K562 (cell line): Measurements from ENCODE around the gene CCDC73. TPM values are rescaled to one million over a fixed set of nuclear protein-coding genes. Genes with fewer than 3 reads are reported as not detected.
A peak's percentile ranks its signal among the peaks of the same experiment; 100 is the strongest.

Experiments
- ATF7 ChIP-seq: fragments of 450-650 bp; IDR thresholded peaks from 2 replicates; pipeline ENCODE4 v1.7.1; 2014; ENCODE audit warnings: mild to moderate bottlenecking, moderate library complexity
- BCOR ChIP-seq: fragments of 450-650 bp; IDR thresholded peaks from 2 replicates; pipeline ENCODE4 v1.6.1; 2016
- BRD4 ChIP-seq: fragments of 200-600 bp; sonication (generic); IDR thresholded peaks from 2 replicates; pipeline ENCODE4 v1.6.1; 2017; ENCODE audit warnings: inconsistent platforms
- CBFA2T3 ChIP-seq: fragments of 450-650 bp; IDR thresholded peaks from 2 replicates; pipeline ENCODE4 v1.6.1; 2017
- CREB1 ChIP-seq, 2 experiments: sonication (generic) in 1 of 2; formaldehyde crosslinking in 1 of 2; IDR thresholded peaks; 2 replicates each; pipeline versions ENCODE4 v1.6.1 to v1.8.0; 2012 to 2022; ENCODE audit warnings: inconsistent platforms in 1 of 2, mild to moderate bottlenecking in 1 of 2, missing genetic modification reagents in 1 of 2, moderate library complexity in 1 of 2
- E2F5 ChIP-seq: sonication (generic); formaldehyde crosslinking; IDR thresholded peaks from 2 replicates; pipeline ENCODE4 v1.8.0; 2022; ENCODE audit warnings: mild to moderate bottlenecking, missing genetic modification reagents
- ELF1 ChIP-seq: fragments of 200-800 bp; sonication (Bioruptor generic); IDR thresholded peaks from 2 replicates; pipeline ENCODE4 v1.6.1; 2016; ENCODE audit warnings: missing genetic modification characterization, missing compliant biosample characterization
- EP300 ChIP-seq: IDR thresholded peaks from 2 replicates; pipeline ENCODE4 v1.6.1; 2012; ENCODE audit warnings: low read length, improper control_type of control experiment
- ETV1 ChIP-seq: fragments of 450-650 bp; conservative IDR thresholded peaks from 2 replicates; pipeline ENCODE4 v1.6.1; 2016; ENCODE audit warnings: missing genetic modification characterization, control low read depth, low read depth, missing compliant biosample characterization
- FOXA1 ChIP-seq: fragments of 450-650 bp; IDR thresholded peaks from 2 replicates; pipeline ENCODE4 v1.6.1; 2016; ENCODE audit warnings: mild to moderate bottlenecking, borderline replicate concordance
- GABPA ChIP-seq: fragments of 200-800 bp; sonication (Bioruptor generic); conservative IDR thresholded peaks from 2 replicates; pipeline ENCODE4 v1.6.1; 2016; ENCODE audit warnings: low read depth, missing genetic modification characterization, missing compliant biosample characterization
- HES1 ChIP-seq: fragments of 450-650 bp; IDR thresholded peaks from 2 replicates; pipeline ENCODE4 v1.6.1; 2016; ENCODE audit warnings: low read depth, mild to moderate bottlenecking, moderate library complexity
- HNRNPUL1 ChIP-seq: fragments of 200-400 bp; formaldehyde crosslinking; IDR thresholded peaks from 2 replicates; pipeline ENCODE4 v1.6.1; 2017; ENCODE audit warnings: low read length
- MIER1 ChIP-seq: fragments of 450-650 bp; IDR thresholded peaks from 2 replicates; pipeline ENCODE4 v1.6.1; 2016; ENCODE audit warnings: antibody characterized with exemption, mild to moderate bottlenecking, low read depth
- NBN ChIP-seq: fragments of 450-650 bp; IDR thresholded peaks from 2 replicates; pipeline ENCODE4 v1.6.1; 2016; ENCODE audit warnings: low read depth, mild to moderate bottlenecking
- NFRKB ChIP-seq: fragments of 450-650 bp; IDR thresholded peaks from 2 replicates; pipeline ENCODE4 v1.6.1; 2016; ENCODE audit warnings: low read depth
- PHF8 ChIP-seq: fragments of 200-600 bp; sonication (generic); IDR thresholded peaks from 2 replicates; pipeline ENCODE4 v1.6.1; 2012; ENCODE audit warnings: mixed run types, mild to moderate bottlenecking, inconsistent platforms, low read length, moderate library complexity, borderline replicate concordance
- POLR2H ChIP-seq: IDR thresholded peaks from 2 replicates; pipeline ENCODE4 v1.6.1; 2016; ENCODE audit warnings: missing genetic modification characterization, low read depth, mild to moderate bottlenecking, control low read depth, missing compliant biosample characterization, moderate library complexity
- RBM34 ChIP-seq: fragments of 200-400 bp; formaldehyde crosslinking; IDR thresholded peaks from 2 replicates; pipeline ENCODE4 v1.6.1; 2018; ENCODE audit warnings: low read length, borderline replicate concordance; ENCODE audit not compliant: insufficient read depth
- SREBF1 ChIP-seq: fragments of 150-350 bp; IDR thresholded peaks from 2 replicates; pipeline ENCODE4 v1.6.1; 2014; ENCODE audit warnings: antibody characterized with exemption, low read depth, low read length, borderline replicate concordance
- TAF7 ChIP-seq: fragments of 450-650 bp; IDR thresholded peaks from 2 replicates; pipeline ENCODE4 v1.6.1; 2016; ENCODE audit warnings: missing genetic modification characterization, missing compliant biosample characterization
- WHSC1 ChIP-seq: IDR thresholded peaks from one replicate; pipeline ENCODE4 v1.6.1; 2012; ENCODE audit warnings: low read length, control low read depth, inconsistent platforms
- ZBTB17 ChIP-seq: fragments of 450-650 bp; formaldehyde crosslinking; IDR thresholded peaks from 2 replicates; pipeline ENCODE4 v1.4.0; 2020; ENCODE audit warnings: mild to moderate bottlenecking
- ZNF609 ChIP-seq: sonication (generic); formaldehyde crosslinking; IDR thresholded peaks from 2 replicates; pipeline ENCODE4 v1.8.1; 2023; ENCODE audit warnings: missing genetic modification reagents, mild to moderate bottlenecking, borderline replicate concordance
- polyA plus RNA-seq, 8 experiments: library from polyadenylated mRNA; depleted of rRNA in 4 of 8; stranded (reverse) in 5 of 8; unstranded in 3 of 8; fragments of >200 nt; fragmentation: Nextera tagmentation in 2 of 8; fragmentation: Illumina TruSeq in 1 of 8; extraction: Ambion mirVana in 2 of 8; extraction: Trizol in 1 of 8; gene quantifications; 2 replicates each; pipeline versions ENCODE4 v1.2.1 to v1.2.3, GENCODE V29; 2011 to 2014; ENCODE audit warnings: inconsistent platforms in 1 of 8, missing spikeins in 1 of 8
- total RNA-seq, 7 experiments: library from RNA; depleted of rRNA in 6 of 7; stranded (reverse); fragments of >200 nt in 6 of 7; fragmentation: Illumina TruSeq in 2 of 7; extraction: Trizol in 2 of 7; gene quantifications; 2 replicates each; pipeline versions ENCODE4 v1.2.1 to v1.2.3, GENCODE V29; 2011 to 2021; ENCODE audit warnings: low replicate concordance in 1 of 7

CCDC73 gene
- total and polyA plus RNA-seq, 9 of the 15 experiments (the other 6 are each of a cell fraction or from before 2014, with no cell fraction given) = 0.20 to 0.21 TPM; not detected in 7

- no peak for TF ChIP-seq EP300
- peak; percentile 62 for TF ChIP-seq ETV1
- no peak for TF ChIP-seq FOXA1
- 0 out of 2 replicates have a peak, but pooled peaks have one; percentile 24 for TF ChIP-seq ZBTB17 (CRISPR knock-in tag)
- no peak for TF ChIP-seq CBFA2T3
- TF ChIP-seq E2F5 (CRISPR knock-in tag) = no peak
- TF ChIP-seq NBN = peak; percentile 63; the same call in 1 of the 2 replicates
- peak; percentile 95 for TF ChIP-seq PHF8
- TF ChIP-seq BCOR = no peak
- TF ChIP-seq CREB1 (IDR thresholded peaks at IDR 0.05) = peak; percentile 66
- TF ChIP-seq CREB1 (CRISPR knock-in tag; IDR thresholded peaks at IDR 0.05) = peak; percentile 69; the same call in 1 of the 2 replicates
- TF ChIP-seq HES1 = no peak
- peak; percentile 84; the same call in 1 of the 2 replicates for TF ChIP-seq BRD4
- TF ChIP-seq ZNF609 (CRISPR knock-in tag) = no peak
- no peak for TF ChIP-seq WHSC1
- TF ChIP-seq SREBF1 = peak; percentile 57; the same call in 1 of the 2 replicates
- TF ChIP-seq RBM34 = 0 out of 2 replicates have a peak, but pooled peaks have one; percentile 15
- no peak for TF ChIP-seq MIER1
- no peak; the same call in 1 of the 2 replicates for TF ChIP-seq TAF7 (tag)
- peak; percentile 77 for TF ChIP-seq ELF1 (tag)
- peak; percentile 98 for TF ChIP-seq GABPA (tag)
- TF ChIP-seq HNRNPUL1 = no peak
- TF ChIP-seq POLR2H (tag) = peak; percentile 80
- peak; percentile 75 for TF ChIP-seq ATF7
- TF ChIP-seq NFRKB = no peak; the same call in 1 of the 2 replicates
These were observed 210.8 kb downstream of the CCDC73 start, which contains the start of gene EIF3M (continued) for GRCh38 chr11:32583459-32584271.
